ENCODE measurements around the gene LHX1. TPM values are rescaled to one million over a fixed set of nuclear protein-coding genes. Genes with fewer than 3 reads are reported as not detected.

The LHX1 gene
- total and polyA plus RNA-seq, 5 donors: not detected

DNA sequence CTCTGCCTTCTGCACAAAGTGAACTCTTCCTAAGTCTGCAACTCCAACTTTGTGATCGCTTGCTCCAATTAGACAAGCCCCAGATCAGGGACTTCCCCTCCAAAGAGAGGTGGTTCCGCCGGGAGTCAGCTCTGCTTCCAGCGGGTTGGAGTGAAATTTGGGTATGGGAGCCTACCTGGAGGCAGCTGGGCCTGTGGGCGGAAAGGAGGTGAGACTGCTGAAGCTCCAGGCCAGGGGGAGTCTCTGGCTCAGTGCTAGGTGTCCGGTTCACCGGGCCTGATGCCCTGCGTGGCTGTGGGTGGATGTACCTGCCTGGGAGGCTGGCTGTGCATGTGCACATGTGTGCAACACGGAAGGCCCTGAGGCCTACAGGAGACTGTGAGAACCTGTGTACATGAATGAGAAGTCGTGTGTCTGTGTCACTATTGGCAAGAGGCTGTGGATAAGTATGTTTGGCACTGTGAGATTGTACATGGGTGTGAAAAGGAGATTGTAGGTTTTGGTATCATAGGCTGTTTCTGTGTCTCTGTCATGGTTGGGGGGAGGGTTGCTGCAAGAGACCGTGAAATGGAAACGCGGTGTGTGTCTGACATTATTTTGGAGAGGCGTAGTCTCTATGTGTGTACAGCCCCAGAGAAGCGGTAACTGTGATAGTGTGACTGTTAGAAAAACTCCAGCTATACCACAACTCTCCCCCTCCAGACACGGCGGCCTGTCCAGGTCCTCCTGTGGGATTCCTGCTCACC lies 4.2 kb downstream of the LHX1 start:
- WGBS: 23% methylated on average over 17 of the region's 17 CpGs
- Histone ChIP-seq H3K27ac (ENCODE audit: low read length) (no peak overlapping the region), H3K9me3 (ENCODE audit: control insufficient read depth, low read length) (no peaks in the 10 kb centered on the region), H3K27me3 (ENCODE audit: control insufficient read depth, insufficient read depth) (no peaks in the 10 kb centered on the region), H3K4me3 (ENCODE audit: low read length) (no peak overlapping the region), H3K4me1 (ENCODE audit: control insufficient read depth, insufficient read depth, low read length) (peaks cover 10% of the 10 kb centered on the region)
- DNase-seq: no peak
- no peak for ATAC-seq
- intact Hi-C loops (cut with DNase I): no loop called here

DNA sequence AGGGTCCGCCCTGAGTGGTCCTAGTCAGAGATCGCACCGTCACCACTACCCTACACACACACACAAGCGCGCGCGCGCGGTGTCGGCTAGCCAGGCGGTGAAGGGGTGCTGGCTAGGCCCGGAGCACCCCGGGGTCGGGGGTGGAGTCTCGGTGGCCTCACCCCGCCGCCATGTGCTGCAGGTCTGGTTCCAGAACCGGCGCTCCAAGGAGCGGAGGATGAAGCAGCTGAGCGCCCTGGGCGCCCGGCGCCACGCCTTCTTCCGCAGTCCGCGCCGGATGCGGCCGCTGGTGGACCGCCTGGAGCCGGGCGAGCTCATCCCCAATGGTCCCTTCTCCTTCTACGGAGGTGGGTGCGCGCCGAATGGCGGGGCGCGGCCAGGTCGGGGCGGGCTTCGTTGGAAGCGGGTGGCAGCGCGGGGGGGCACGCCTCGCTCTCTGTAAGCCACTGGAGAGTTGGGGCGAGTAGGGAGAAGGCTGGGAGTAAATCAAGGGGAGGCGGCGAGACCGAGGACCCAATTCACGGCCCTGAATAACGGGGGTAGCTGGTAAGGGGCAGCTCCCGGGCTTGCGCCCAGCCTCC lies 4.8 kb downstream of the LHX1 start:
- peaks cover 7% of the 10 kb centered on the region for H3K4me1 ChIP-seq (ENCODE audit: control insufficient read depth, insufficient read depth, low read length)
- WGBS: 4% methylated on average over 57 of the region's 57 CpGs
- H3K27me3 ChIP-seq (ENCODE audit: control insufficient read depth, insufficient read depth): no peaks in the 10 kb centered on the region
- peak in 1 of 2 donors; percentile 18 for ATAC-seq
- DNase-seq: peak in 1 of 3 donors; percentile 52
- intact Hi-C loops (cut with DNase I): no loop called here
- peak overlapping the region; percentile 1 for H3K4me3 ChIP-seq (ENCODE audit: low read length)
- H3K27ac ChIP-seq (ENCODE audit: low read length): no peak overlapping the region
- H3K9me3 ChIP-seq (ENCODE audit: control insufficient read depth, low read length): no peaks in the 10 kb centered on the region

DNA sequence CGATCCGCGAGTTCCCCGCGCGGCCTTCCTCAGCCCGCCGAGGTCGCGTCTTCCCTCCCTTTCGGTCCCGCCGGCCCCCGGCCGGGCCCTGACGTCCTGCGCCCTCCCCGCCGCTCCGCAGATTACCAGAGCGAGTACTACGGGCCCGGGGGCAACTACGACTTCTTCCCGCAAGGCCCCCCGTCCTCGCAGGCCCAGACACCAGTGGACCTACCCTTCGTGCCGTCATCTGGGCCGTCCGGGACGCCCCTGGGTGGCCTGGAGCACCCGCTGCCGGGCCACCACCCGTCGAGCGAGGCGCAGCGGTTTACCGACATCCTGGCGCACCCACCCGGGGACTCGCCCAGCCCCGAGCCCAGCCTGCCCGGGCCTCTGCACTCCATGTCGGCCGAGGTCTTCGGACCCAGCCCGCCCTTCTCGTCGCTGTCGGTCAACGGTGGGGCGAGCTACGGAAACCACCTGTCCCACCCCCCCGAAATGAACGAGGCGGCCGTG lies 5.4 kb downstream of the LHX1 start:
- Histone ChIP-seq H3K27me3 (ENCODE audit: control insufficient read depth, insufficient read depth) (no peaks in the 10 kb centered on the region), H3K4me3 (ENCODE audit: low read length) (peak overlapping the region; percentile 1), H3K27ac (ENCODE audit: low read length) (no peak overlapping the region), H3K9me3 (ENCODE audit: control insufficient read depth, low read length) (no peaks in the 10 kb centered on the region), H3K4me1 (ENCODE audit: control insufficient read depth, insufficient read depth, low read length) (peaks cover 5% of the 10 kb centered on the region)
- DNase-seq (peak in 1 of 3 donors; percentile 43), ATAC-seq (no peak)
- intact Hi-C loops (cut with DNase I): no loop called here
- WGBS: 5% methylated on average over 59 of the region's 59 CpGs

DNA sequence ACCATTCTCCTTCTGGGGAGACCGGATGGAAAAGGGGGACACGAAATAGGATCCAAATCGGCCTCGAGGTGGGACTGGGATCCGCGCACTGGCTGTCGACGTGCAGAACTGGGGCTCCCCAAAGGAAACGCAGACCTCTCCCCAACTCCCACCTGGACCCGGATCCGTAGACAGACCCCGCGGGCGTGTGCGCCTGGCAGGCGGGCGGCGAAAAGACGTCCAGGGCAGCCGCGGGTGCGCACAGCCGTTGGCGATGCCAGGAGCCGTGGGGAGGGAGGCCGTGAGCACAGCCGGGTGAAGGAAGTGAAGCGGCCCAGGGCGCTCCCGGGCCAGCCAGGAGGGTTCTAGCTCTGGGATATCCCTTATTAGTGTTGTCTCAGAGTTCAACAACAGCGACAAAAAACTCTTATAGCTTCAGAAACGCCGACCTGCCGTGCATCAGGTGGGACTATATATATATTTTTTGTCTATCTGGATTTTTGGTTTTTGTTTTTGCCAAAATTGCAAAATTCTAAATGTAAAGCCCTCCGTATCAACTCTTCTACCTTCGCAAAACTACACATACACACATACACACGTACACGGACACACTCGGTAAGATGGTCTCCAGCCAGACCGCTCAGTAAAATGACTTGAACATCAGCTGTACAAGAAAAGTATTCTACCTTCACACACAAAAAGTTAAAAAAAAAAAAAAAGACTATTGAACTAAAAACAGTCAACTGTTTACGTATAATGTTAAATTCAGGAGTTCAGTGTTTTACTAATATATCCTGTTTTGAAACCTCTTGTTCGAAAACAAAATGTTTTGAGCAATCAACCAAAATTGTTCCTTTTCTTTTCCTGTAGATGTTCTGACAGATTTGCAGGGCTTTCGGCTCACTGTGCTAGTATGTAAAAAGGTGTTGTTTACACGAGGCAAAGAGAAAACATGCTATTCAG lies 6.2 kb downstream of the LHX1 start:
- Histone ChIP-seq H3K9me3 (ENCODE audit: control insufficient read depth, low read length) (no peaks in the 10 kb centered on the region), H3K27ac (ENCODE audit: low read length) (no peak overlapping the region), H3K4me1 (ENCODE audit: control insufficient read depth, insufficient read depth, low read length) (no peaks in the 10 kb centered on the region), H3K4me3 (ENCODE audit: low read length) (no peak overlapping the region), H3K27me3 (ENCODE audit: control insufficient read depth, insufficient read depth) (no peaks in the 10 kb centered on the region)
- intact Hi-C loops (cut with DNase I): no loop called here
- ATAC-seq: no peak
- no peak for DNase-seq
- 17% methylated on average over 44 of the region's 44 CpGs for WGBS

DNA sequence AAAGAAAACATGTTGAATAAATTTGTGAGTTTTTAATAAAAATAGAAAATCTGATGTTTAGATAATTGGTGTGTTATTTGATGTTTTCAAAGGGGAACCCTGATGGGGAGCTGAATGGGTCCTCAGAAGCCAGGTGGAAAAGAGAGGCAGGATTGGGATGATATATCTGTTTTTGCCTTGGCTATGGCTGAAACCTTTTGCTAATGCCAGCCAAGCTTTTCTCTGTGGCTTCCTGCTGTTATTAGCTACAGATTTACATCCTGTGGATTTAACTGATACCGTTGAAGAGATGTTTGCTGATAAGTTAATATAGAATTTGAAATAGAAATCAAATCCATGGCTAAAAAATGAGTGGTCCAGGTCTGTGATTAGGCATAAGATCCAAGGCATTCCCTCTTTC lies 7.3 kb downstream of the LHX1 start:
- Histone ChIP-seq H3K4me3 (ENCODE audit: low read length) (no peak overlapping the region), H3K27ac (ENCODE audit: low read length) (no peak overlapping the region), H3K27me3 (ENCODE audit: control insufficient read depth, insufficient read depth) (no peaks in the 10 kb centered on the region), H3K9me3 (ENCODE audit: control insufficient read depth, low read length) (no peaks in the 10 kb centered on the region), H3K4me1 (ENCODE audit: control insufficient read depth, insufficient read depth, low read length) (no peaks in the 10 kb centered on the region)
- intact Hi-C loops (cut with DNase I): no loop called here
- WGBS: 8% methylated on average over 1 of the region's 1 CpG
- ATAC-seq (no peak), DNase-seq (no peak)

DNA sequence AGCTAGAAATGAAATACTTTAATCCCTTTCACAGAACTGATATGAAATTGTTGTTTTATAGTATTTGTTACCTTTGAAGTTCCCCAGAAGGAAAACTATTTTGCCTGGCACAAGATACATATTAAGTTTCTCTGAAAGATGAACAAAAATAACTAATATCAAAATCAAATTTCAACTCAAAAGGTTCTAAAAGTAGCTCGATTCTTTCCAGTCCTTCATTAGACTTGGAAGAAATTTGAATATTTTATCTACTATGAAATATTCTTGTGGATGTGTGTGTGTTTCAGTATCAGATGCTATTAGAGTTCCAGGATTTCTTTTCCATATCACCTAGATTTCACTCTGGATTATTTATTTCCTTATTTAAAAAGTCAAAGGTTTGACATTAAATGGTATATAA lies 7.9 kb downstream of the LHX1 start:
- no peaks in the 10 kb centered on the region for H3K27me3 ChIP-seq (ENCODE audit: control insufficient read depth, insufficient read depth)
- 36% methylated on average over 1 of the region's 1 CpG for WGBS
- no peak overlapping the region for H3K4me3 ChIP-seq (ENCODE audit: low read length)
- intact Hi-C loops (cut with DNase I): loop anchor here in 1 of 4 donors (5.0 kb wide), 1 partner anchor 463 kb away; no protein-coding TSS in a partner anchor
- no peak for ATAC-seq
- no peak overlapping the region for H3K27ac ChIP-seq (ENCODE audit: low read length)
- no peaks in the 10 kb centered on the region for H3K4me1 ChIP-seq (ENCODE audit: control insufficient read depth, insufficient read depth, low read length)
- no peaks in the 10 kb centered on the region for H3K9me3 ChIP-seq (ENCODE audit: control insufficient read depth, low read length)
- no peak for DNase-seq

DNA sequence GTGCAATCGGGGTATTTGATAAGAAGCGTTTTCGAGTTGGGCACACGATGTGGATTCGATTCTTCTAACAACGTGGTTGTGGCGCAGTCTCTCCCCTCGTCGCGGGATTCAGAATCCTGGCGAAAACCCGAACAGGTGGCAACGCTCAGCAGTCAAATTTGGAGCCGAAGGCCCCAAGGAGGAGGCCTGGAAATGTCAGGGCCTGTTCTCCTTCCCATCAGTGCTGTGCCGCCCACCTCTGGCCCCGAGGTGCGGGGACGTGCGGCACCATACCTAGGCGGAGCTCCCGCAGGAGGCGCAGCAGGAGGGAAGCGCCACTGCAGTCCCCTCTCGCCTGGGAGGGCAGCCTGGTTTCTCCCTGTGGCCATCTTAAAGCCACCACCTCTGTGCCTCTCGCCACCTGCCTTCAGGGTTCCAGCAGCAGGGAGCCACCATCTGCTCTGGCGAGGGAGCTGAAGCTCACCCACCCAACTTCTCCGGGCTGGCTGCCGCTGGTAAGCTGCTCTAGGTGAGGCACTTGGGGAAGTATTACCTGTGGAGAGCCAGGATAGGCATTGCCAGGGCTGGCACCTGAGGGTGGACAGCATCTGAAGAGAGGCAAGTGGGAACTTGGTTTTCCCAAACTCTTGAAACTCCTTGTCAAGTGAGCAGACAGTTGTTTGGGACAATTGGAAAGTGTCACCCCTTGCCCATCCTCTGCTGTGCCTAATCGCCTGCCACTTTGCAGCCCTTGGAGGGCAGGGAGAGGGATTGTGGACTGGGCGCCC lies 8.9 kb downstream of the LHX1 start:
- Histone ChIP-seq H3K4me3 (ENCODE audit: low read length) (no peak overlapping the region), H3K27me3 (ENCODE audit: control insufficient read depth, insufficient read depth) (no peaks in the 10 kb centered on the region), H3K27ac (ENCODE audit: low read length) (no peak overlapping the region), H3K9me3 (ENCODE audit: control insufficient read depth, low read length) (no peaks in the 10 kb centered on the region), H3K4me1 (ENCODE audit: control insufficient read depth, insufficient read depth, low read length) (no peaks in the 10 kb centered on the region)
- ATAC-seq: no peak
- WGBS: 8% methylated on average over 30 of the region's 30 CpGs
- intact Hi-C loops (cut with DNase I): loop anchor here in 1 of 4 donors (5.0 kb wide), 1 partner anchor 464 kb away; no protein-coding TSS in a partner anchor
- DNase-seq: no peak

DNA sequence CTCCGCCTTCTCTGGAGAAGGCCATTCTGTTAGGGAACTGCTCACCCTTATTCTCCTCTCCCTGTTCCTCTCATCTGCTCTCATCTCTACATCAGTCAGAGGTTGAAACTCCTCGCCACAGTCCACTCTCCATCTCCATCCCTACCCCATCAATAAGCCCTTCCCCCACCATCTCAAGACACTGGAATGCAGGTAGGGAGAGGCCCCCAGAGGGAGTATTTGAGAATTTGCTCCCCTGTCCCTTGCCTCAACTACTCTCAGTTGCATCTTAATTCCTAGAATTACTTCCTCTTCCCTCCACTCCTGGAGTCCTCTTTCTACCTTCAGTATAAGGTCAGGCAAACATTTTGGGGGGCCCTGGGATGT lies 9.4 kb downstream of the LHX1 start:
- DNase-seq (no peak), ATAC-seq (no peak)
- no peaks in the 10 kb centered on the region for H3K27me3 ChIP-seq (ENCODE audit: control insufficient read depth, insufficient read depth)
- intact Hi-C loops (cut with DNase I): loop anchor here in 1 of 4 donors (5.0 kb wide), 1 partner anchor 464 kb away; no protein-coding TSS in a partner anchor
- H3K4me3 ChIP-seq (ENCODE audit: low read length): no peak overlapping the region
- 47% methylated on average over 2 of the region's 2 CpGs for WGBS
- H3K4me1 ChIP-seq (ENCODE audit: control insufficient read depth, insufficient read depth, low read length): no peaks in the 10 kb centered on the region
- no peaks in the 10 kb centered on the region for H3K9me3 ChIP-seq (ENCODE audit: control insufficient read depth, low read length)
- no peak overlapping the region for H3K27ac ChIP-seq (ENCODE audit: low read length)

DNA sequence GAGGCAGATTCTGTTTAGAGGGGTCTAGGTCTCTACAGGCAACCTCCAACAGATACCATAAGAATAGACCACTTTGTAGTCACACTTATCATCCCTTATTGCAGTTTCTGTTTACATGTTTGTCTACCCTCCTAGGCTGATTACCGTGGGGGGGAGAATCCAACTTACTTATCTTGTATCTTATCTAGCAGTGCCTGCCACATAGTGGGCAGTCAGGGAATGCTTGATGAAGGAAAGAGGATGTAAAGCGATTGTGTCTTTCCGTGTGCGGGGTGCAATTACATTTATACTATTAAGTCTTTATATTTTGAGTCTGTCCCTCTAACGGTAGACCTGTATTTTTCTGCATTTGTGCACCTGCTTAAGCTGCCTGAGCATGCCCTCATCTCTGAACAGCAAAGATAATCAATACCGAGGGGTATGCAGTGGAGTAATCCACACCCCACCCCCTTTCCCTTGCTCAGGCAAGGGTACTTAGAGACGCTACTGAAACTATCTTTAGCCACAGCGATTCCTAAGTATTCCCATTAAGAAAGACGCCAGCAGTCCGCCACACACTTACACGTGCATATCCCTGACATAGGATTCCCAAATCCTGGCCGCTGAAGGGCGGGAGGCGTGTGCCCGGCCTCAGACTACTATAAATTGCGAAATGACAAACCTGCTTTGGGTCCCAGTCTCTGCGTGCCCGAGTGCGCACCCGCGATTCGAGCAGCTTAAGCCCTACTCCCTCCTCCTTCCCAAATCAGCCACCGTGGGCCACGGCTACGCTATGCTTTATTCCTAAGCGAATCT lies 10.8 kb downstream of the LHX1 start:
- Histone ChIP-seq H3K4me1 (ENCODE audit: control insufficient read depth, insufficient read depth, low read length) (no peaks in the 10 kb centered on the region), H3K27ac (ENCODE audit: low read length) (peak overlapping the region; percentile 13), H3K9me3 (ENCODE audit: control insufficient read depth, low read length) (no peaks in the 10 kb centered on the region), H3K27me3 (ENCODE audit: control insufficient read depth, insufficient read depth) (no peaks in the 10 kb centered on the region), H3K4me3 (ENCODE audit: low read length) (peak overlapping the region; percentile 70)
- DNase-seq (no peak), ATAC-seq (peak; percentile 78 to 82)
- intact Hi-C loops (cut with DNase I): loop anchor here in 1 of 4 donors (5.0 kb wide), 1 partner anchor 466 kb away; no protein-coding TSS in a partner anchor
- WGBS: 1% methylated on average over 26 of the region's 26 CpGs
